ENCODE measurements around the gene NEMF.

- TF ChIP-seq POLR2A (IDR thresholded peaks at IDR 0.05), result no peak
- TF ChIP-seq CTCF (IDR thresholded peaks at IDR 0.05), result no peak
These were observed 30.5 kb upstream of the NEMF start for GRCh38 chr14:49882826-49883694.
